ENCODE measurements around the gene BDH2.

- TF ChIP-seq, protein P1, sequence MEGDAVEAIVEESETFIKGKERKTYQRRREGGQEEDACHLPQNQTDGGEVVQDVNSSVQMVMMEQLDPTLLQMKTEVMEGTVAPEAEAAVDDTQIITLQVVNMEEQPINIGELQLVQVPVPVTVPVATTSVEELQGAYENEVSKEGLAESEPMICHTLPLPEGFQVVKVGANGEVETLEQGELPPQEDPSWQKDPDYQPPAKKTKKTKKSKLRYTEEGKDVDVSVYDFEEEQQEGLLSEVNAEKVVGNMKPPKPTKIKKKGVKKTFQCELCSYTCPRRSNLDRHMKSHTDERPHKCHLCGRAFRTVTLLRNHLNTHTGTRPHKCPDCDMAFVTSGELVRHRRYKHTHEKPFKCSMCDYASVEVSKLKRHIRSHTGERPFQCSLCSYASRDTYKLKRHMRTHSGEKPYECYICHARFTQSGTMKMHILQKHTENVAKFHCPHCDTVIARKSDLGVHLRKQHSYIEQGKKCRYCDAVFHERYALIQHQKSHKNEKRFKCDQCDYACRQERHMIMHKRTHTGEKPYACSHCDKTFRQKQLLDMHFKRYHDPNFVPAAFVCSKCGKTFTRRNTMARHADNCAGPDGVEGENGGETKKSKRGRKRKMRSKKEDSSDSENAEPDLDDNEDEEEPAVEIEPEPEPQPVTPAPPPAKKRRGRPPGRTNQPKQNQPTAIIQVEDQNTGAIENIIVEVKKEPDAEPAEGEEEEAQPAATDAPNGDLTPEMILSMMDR (conservative IDR thresholded peaks at IDR 0.05; ENCODE audit: low read length) = no peak
- TF ChIP-seq EZH2phosphoT487 (IDR thresholded peaks at IDR 0.05; ENCODE audit: borderline replicate concordance, low read depth, low read length) = no peak
These were observed 23.5 kb upstream of the BDH2 start for GRCh38 chr4:103123114-103123513.
